GM12878 (cell line): ENCODE measurements around the gene MRRF. TPM values are rescaled to one million over a fixed set of nuclear protein-coding genes. Genes with fewer than 3 reads are reported as not detected.

Source experiments
- JUND ChIP-seq: IDR thresholded peaks from 2 replicates; pipeline ENCODE4 v1.6.1; 2012; ENCODE audit warnings: low read depth, mild to moderate bottlenecking, low read length, improper control_type of control experiment, moderate library complexity
- NR2C1 ChIP-seq: fragments of 450-650 bp; IDR thresholded peaks from 2 replicates; pipeline ENCODE4 v1.6.1; 2017; ENCODE audit warnings: antibody characterized with exemption, mild to moderate bottlenecking, moderate library complexity
- ZNF274 ChIP-seq: IDR thresholded peaks from one replicate; pipeline ENCODE4 v1.8.0; 2011; ENCODE audit not compliant: insufficient read length, insufficient read depth
- polyA plus RNA-seq, 11 experiments: library from polyadenylated mRNA; depleted of rRNA in 4 of 11; unstranded in 6 of 11; stranded (reverse) in 5 of 11; fragments of >200 nt; fragmentation: Nextera tagmentation in 4 of 11; fragmentation: Illumina TruSeq in 1 of 11; extraction: Ambion mirVana in 4 of 11; extraction: Trizol in 1 of 11; gene quantifications; 1 replicate in 1 of 11; 2 replicates in 10 of 11; pipeline versions ENCODE4 v1.2.1 to v1.2.3, GENCODE V29; 2011 to 2016; ENCODE audit warnings: inconsistent platforms in 2 of 11, missing spikeins in 2 of 11, low read depth in 1 of 11
- total RNA-seq, 4 experiments: library from RNA; depleted of rRNA in 3 of 4; stranded (reverse); fragments of >200 nt in 3 of 4; fragmentation: Illumina TruSeq in 1 of 4; extraction: Trizol in 1 of 4; gene quantifications; 2 replicates each; pipeline versions ENCODE4 v1.2.1 to v1.2.3, GENCODE V29; 2013 to 2021
- TF ChIP-seq, protein P1 (sequence below): IDR thresholded peaks from 2 replicates; pipeline ENCODE4 v1.6.1; 2011; ENCODE audit warnings: borderline replicate concordance, low read depth, mild to moderate bottlenecking, moderate library complexity, mixed read lengths, low read length; ENCODE audit not compliant: insufficient read depth; ENCODE audit errors: extremely low read length
- TF ChIP-seq, protein P2 (sequence below): fragments of 150-350 bp; IDR thresholded peaks from 2 replicates; pipeline ENCODE4 v1.6.1; 2016; ENCODE audit warnings: low read depth, low read length
- TF ChIP-seq, protein P3 (sequence below): fragments of 450-650 bp; IDR thresholded peaks from 2 replicates; pipeline ENCODE4 v1.6.1; 2017; ENCODE audit warnings: mild to moderate bottlenecking, moderate library complexity

The MRRF gene
- total and polyA plus RNA-seq, 10 of the 15 experiments (the other 5 are each of a cell fraction or from before 2014, with no cell fraction given) = 64.8 to 112 (median 76.4) TPM

DNA sequence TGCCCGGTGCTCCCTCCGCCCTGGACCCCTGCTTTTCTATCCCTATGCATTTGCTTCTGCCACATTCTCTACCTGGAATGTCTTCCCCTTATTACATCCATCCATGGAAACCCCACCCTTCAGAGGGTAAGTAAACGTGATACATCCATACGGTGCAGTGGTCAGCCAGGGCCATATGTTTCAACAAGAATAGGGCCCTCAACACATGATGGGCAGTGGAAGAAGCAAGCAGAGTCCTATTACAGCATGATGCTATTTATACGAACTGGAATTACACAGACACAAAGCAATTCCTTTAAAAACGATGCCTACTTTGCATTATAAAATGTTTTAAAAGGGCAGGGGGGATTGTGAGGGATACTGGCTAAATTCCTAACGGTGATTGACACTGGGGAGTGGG is 68.0 kb downstream of the MRRF start (continued):
- TF ChIP-seq, protein P1, sequence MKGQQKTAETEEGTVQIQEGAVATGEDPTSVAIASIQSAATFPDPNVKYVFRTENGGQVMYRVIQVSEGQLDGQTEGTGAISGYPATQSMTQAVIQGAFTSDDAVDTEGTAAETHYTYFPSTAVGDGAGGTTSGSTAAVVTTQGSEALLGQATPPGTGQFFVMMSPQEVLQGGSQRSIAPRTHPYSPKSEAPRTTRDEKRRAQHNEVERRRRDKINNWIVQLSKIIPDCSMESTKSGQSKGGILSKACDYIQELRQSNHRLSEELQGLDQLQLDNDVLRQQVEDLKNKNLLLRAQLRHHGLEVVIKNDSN = no peak
- no peak for TF ChIP-seq NR2C1
- TF ChIP-seq, protein P2, sequence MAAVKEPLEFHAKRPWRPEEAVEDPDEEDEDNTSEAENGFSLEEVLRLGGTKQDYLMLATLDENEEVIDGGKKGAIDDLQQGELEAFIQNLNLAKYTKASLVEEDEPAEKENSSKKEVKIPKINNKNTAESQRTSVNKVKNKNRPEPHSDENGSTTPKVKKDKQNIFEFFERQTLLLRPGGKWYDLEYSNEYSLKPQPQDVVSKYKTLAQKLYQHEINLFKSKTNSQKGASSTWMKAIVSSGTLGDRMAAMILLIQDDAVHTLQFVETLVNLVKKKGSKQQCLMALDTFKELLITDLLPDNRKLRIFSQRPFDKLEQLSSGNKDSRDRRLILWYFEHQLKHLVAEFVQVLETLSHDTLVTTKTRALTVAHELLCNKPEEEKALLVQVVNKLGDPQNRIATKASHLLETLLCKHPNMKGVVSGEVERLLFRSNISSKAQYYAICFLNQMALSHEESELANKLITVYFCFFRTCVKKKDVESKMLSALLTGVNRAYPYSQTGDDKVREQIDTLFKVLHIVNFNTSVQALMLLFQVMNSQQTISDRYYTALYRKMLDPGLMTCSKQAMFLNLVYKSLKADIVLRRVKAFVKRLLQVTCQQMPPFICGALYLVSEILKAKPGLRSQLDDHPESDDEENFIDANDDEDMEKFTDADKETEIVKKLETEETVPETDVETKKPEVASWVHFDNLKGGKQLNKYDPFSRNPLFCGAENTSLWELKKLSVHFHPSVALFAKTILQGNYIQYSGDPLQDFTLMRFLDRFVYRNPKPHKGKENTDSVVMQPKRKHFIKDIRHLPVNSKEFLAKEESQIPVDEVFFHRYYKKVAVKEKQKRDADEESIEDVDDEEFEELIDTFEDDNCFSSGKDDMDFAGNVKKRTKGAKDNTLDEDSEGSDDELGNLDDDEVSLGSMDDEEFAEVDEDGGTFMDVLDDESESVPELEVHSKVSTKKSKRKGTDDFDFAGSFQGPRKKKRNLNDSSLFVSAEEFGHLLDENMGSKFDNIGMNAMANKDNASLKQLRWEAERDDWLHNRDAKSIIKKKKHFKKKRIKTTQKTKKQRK = no peak
- TF ChIP-seq, protein P3, sequence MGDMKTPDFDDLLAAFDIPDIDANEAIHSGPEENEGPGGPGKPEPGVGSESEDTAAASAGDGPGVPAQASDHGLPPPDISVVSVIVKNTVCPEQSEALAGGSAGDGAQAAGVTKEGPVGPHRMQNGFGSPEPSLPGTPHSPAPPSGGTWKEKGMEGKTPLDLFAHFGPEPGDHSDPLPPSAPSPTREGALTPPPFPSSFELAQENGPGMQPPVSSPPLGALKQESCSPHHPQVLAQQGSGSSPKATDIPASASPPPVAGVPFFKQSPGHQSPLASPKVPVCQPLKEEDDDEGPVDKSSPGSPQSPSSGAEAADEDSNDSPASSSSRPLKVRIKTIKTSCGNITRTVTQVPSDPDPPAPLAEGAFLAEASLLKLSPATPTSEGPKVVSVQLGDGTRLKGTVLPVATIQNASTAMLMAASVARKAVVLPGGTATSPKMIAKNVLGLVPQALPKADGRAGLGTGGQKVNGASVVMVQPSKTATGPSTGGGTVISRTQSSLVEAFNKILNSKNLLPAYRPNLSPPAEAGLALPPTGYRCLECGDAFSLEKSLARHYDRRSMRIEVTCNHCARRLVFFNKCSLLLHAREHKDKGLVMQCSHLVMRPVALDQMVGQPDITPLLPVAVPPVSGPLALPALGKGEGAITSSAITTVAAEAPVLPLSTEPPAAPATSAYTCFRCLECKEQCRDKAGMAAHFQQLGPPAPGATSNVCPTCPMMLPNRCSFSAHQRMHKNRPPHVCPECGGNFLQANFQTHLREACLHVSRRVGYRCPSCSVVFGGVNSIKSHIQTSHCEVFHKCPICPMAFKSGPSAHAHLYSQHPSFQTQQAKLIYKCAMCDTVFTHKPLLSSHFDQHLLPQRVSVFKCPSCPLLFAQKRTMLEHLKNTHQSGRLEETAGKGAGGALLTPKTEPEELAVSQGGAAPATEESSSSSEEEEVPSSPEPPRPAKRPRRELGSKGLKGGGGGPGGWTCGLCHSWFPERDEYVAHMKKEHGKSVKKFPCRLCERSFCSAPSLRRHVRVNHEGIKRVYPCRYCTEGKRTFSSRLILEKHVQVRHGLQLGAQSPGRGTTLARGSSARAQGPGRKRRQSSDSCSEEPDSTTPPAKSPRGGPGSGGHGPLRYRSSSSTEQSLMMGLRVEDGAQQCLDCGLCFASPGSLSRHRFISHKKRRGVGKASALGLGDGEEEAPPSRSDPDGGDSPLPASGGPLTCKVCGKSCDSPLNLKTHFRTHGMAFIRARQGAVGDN = no peak
- no peak for TF ChIP-seq ZNF274
- no peak for TF ChIP-seq JUND
